Measurements from ENCODE around the gene FGG.

FGG gene

DNA sequence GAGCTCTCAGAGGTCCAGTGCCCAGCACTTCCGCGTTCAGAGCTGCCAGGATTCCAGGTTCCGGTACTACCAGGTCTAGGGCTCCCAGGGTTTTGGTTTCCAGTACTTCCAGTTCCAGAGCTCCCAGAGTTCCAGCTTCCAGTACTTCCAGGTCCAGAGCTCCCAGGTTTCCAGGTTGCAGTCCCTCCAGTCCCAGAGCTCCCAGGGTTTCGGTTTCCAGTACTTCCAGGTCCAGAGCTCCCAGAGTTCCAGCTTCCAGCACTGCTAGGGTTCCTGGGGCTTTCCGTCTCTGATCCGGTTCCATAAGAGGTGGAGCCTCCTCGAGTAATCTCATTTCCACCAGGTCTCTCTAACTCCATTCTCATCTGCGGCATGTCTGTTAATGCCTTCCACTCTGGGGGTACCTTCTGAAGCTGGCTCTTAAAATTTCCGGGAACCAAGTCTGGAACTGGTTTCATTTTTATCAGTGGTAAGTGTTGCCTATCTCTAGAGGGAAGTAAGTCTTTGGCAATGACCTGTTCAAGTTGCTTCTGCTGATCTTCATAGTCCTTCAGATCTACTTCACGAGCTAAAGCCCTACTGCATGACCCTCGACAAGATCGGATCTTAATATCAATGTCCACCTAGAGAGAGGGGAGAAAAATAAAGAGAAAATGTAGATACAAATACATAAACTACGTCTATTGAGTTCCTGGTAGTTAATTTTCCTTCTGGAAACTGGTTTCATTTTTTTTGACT is 26.0 kb downstream of the FGG start:
- DNase-seq (ENCODE audit: low read depth): no peak

DNA sequence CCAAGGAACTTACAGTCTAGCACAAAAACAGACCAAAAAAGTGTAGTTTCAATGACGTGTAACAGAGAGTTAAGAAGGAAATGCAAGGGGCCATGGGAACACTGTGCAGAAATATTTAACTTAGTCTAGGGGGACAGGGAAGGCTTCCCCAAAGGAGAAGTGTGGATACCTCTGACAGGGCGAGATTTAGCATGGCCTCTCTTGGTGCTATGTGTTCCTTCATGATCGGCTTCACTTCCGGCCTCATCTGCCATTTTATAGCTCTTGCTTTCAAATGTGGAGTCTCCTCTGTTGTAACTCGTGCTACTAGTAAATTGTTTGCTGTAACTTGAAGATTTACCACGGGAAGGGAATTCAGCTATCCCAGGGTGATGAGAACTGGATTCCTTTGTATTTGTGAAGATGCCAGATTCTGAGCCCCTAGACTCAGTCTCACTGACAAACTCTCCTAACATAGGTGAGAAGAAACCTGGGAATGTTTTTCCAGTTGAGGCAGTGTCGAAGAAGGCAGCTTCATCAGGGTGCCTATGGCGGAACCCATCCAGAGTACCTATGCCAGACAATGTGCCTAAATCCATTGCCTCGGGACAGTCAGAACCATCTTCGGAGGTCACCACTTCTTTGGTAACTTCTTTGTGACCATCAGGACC is 27.0 kb downstream of the FGG start:
- no peak for DNase-seq (ENCODE audit: low read depth)

DNA sequence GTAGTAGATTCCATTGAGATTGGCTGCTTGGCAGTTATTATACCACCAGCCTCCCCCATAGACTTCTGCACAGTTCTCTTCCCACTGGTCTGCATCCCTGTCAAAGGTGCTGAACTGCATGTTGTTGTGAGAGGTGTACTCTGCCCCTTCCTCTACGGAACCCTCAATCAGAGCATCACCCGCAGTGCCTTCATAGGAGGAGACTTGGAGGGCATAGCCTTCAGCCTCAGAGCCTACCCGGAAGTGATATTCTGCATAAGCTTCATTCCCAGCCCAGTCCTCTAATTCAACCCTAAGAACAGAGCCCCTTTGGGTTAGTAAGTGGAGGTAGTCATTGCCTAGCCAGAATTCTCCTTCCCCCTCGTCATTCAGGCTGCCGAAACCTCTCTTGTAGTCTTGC is 28.2 kb downstream of the FGG start:
- no peak for DNase-seq (ENCODE audit: low read depth)

DNA sequence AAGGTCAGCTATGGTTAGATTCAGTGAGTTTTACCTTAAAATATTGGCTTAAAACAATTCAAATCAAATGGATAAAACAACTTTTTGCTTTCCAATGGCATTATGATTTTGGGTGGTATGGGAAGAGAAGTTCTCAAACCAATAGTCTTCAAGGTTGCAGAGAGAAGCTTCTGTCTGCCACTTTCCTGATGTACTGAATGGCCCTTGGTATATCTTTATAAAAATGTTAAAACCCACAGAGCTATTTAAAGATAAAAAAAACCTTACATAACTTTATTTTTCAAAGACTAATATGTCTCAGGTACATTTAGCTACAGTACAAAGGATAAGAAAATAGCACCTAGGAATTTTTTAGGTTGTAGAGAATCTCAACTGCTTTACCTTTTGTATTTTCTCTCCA is 28.8 kb downstream of the FGG start:
- no peak for DNase-seq (ENCODE audit: low read depth)

DNA sequence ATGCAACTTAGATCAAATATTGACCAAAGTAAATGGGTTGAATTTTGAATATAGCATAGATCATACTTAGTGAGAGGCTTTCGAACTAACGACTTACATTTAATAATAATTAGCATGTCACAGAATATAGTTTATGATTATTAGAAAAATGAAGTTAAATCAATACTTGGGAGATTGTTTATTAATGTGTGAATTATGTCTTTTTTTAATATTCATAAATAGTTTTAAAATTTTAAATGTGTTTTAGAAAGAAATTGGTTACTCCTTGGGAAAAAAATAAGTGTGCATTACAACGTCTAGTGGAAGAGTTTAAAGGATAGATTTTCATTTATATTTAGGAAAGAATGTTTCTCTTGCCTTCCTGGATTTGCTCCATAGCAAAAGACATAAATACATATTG is 29.2 kb downstream of the FGG start:
- DNase-seq (ENCODE audit: low read depth): no peak

DNA sequence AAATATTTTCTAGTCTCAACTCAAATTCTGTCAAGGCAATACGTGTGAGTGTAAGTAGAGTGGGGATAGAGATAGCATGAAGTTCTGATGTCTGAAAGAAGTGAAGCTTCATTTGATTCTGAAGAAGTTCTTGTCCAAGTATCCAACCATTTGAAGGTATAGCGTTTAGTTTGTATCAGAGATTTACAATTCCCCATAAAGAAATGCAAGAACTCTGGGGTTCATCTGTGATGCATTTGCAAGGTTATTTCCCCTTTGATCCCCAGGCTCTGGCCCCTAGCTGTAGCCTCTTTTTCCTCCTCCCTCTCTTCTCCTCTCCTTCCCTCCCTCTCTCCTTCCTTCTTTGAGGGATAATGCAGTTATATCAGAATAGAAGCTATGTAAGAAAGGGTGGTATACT is 29.7 kb downstream of the FGG start:
- no peak for DNase-seq (ENCODE audit: low read depth)

DNA sequence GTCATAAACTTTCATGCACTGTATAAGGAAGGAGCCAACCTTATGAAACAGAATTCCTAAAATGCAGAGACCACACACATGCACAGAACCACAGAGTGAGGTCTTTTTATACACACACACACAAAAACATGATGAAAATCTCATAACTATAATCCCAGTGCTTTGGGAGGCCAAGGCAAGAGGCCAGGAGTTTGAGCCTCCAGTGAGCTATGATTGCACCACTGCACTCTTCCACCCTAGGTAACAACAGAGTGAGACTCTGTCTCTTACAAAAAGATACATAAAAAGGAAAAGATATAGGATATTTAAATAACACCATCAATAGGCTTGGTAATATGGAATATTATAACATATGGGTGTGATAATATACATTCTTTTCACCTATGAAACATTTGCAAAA is 32.5 kb downstream of the FGG start:
- no peak for DNase-seq (ENCODE audit: low read depth)

DNA sequence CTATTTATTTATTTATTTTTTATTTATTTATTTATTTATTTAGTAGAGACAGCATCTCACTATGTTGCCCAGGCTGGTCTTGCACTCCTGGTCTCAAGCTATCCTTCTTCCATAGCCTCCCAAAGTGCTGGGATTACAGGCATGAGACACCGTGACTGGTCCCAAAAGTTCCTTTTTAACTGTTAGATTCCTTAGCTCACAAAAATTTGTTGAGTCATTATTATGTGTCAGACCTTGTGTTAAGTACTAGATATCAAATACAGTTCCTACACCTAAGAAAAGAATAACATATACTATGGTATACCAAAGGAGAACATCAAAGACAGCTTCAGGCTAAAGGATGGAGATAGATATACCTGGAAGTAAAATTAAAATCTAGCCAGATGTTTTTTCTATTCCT is 33.5 kb downstream of the FGG start:
- no peak for DNase-seq (ENCODE audit: low read depth)

DNA sequence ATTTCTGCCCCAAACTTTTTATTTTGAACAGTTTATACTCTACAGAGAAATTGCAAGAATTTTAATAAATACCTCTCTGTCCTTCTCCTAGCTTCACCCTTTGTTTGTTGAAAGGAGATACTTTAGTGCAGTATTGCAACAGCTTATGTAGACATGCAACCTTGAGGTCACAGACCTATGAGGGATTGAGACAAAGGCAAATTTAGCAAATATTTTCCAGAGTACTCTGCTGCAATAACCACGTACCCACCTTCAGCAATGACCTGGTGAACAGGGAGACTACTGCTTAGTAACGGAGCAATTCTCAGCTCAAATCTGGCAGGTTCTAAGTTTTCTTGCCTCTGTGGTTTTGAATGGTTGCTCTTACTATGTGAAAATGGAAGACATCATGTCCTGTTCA is 35.1 kb downstream of the FGG start:
- no peak for DNase-seq (ENCODE audit: low read depth)

DNA sequence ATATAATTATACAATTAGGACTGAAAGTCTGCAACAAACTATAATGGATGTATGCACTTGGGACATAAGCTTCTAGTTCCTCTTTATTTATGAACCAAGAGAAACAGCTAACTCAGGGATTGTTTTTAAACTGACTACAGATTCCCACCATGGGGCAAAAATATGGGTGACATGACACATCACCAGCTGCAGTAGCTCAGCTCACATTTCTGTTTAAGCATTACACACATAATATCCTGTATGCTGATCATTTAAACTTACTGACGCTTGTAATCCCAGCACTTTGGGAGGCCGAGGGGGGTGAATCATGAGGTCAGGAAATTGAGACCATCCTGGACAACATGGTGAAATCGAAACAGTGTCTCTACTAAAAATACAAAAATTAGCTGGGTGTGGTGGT is 38.1 kb downstream of the FGG start:
- no peak for DNase-seq (ENCODE audit: low read depth)

DNA sequence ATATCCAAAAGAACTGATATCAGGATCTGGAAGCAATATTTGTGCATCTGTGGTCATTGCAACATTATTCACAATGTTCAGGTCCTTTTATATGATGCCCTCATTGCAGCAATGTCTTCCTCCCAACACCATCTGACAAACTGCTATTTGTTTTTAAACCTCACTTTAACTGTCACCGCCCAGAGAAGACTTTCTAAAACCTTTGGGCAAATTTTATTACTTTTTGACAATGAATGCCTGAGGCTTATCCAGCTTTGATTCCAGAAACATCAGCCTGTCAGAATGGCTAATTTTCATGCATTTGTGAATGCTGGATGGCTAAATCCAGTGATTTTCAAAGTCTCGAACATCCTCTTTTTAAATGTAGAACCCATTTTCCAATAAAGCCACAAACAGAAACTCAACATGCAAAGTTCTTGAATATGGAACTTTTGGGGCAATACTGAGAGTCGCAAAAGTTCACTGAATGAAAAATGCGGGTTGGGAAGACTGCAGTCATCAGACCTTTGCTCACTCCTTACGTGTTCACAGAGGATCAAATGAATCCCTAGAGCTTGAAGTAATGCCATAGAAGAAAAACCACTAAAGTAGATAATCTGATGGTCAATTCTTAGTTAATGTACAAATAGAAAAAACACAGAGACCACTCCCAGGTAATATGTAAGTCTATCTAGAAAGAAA is 39.1 kb downstream of the FGG start:
- DNase-seq (ENCODE audit: low read depth): no peak

DNA sequence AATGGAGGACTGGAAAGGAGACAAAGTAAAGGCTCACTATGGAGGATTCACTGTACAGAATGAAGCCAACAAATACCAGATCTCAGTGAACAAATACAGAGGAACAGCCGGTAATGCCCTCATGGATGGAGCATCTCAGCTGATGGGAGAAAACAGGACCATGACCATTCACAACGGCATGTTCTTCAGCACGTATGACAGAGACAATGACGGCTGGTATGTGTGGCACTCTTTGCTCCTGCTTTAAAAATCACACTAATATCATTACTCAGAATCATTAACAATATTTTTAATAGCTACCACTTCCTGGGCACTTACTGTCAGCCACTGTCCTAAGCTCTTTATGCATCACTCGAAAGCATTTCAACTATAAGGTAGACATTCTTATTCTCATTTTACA is 42.9 kb downstream of the FGG start:
- DNase-seq (ENCODE audit: low read depth): no peak

DNA sequence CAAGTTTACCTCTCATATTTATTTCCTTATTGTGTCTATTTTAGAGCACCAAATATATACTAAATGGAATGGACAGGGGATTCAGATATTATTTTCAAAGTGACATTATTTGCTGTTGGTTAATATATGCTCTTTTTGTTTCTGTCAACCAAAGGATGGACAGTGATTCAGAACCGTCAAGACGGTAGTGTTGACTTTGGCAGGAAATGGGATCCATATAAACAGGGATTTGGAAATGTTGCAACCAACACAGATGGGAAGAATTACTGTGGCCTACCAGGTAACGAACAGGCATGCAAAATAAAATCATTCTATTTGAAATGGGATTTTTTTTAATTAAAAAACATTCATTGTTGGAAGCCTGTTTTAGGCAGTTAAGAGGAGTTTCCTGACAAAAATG is 43.4 kb downstream of the FGG start:
- no peak for DNase-seq (ENCODE audit: low read depth)

DNA sequence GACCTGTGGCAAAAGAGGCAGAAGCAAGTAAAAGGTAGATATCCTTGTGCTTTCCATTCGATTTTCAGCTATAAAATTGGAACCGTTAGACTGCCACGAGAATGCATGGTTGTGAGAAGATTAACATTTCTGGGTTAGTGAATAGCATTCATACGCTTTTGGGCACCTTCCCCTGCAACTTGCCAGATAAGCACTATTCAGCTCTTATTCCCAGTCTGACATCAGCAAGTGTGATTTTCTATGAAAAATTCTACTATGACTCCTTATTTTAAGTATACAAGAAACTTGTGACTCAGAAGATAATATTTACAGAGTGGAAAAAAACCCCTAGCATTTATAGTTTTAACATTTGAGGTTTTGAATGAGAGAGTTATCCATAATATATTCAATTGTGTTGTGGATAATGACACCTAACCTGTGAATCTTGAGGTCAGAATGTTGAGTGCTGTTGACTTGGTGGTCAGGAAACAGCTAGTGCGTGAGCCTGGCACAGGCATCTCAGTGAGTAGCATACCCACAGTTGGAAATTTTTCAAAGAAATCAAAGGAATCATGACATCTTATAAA is 45.7 kb downstream of the FGG start:
- no peak for DNase-seq (ENCODE audit: low read depth)

DNA sequence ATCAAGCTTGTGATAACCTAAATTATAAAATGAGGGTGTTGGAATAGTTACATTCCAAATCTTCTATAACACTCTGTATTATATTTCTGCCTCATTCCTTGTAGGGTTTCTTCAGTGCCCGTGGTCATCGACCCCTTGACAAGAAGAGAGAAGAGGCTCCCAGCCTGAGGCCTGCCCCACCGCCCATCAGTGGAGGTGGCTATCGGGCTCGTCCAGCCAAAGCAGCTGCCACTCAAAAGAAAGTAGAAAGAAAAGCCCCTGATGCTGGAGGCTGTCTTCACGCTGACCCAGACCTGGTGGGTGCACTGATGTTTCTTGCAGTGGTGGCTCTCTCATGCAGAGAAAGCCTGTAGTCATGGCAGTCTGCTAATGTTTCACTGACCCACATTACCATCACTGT is 46.8 kb downstream of the FGG start:
- no peak for DNase-seq (ENCODE audit: low read depth)

DNA sequence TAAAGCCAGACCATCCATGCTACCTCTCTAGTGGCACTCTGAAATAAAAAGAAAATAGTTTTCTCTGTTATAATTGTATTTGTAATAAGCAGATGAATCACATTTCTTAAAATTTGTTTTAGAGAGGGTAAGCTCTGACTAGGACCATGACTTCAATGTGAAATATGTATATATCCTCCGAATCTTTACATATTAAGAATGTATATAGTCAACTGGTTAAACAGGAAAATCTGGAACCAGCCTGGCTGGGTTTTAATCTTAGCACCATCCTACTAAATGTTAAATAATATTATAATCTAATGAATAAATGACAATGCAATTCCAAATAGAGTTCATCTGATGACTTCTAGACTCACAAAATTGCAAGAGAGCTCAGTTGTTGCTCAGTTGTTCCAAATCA is 48.1 kb downstream of the FGG start:
- DNase-seq (ENCODE audit: low read depth): no peak

DNA sequence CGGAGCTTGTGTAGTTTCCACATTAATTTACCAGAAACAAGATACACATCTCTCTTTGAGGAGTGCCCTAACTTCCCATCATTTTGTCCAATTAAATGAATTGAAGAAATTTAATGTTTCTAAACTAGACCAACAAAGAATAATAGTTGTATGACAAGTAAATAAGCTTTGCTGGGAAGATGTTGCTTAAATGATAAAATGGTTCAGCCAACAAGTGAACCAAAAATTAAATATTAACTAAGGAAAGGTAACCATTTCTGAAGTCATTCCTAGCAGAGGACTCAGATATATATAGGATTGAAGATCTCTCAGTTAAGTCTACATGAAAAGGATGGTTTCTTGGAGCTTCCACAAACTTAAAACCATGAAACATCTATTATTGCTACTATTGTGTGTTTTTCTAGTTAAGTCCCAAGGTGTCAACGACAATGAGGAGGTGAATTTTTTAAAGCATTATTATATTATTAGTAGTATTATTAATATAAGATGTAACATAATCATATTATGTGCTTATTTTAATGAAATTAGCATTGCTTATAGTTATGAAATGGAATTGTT is 49.7 kb downstream of the FGG start, which contains the start of gene FGB:
Gene FGB, plus strand, starts transcription at position 315 of the 558 bp plus-strand sequence. Its CDS starts 8 bp downstream, at position 323.
- no peak for DNase-seq (ENCODE audit: low read depth)

DNA sequence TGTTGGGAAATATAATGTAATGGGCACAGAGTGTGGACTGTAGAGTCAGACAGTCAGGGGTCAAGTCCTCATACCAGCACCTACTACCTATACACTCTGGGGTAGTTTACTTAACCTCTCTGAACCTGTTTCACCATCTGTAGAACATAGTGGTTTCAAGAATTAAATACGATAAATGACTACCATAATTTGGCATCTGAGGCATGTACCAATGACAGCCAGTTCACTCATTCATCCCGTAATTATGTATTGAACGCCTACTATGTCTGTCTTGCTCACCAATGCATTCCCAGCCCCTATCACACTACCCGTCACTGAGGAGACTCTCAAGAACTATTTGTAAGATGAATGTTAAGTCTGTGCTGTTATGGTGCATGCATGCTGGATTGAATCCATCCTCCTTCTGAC is 51.6 kb downstream of the FGG start:
- peak; percentile 91 for DNase-seq (ENCODE audit: low read depth)

DNA sequence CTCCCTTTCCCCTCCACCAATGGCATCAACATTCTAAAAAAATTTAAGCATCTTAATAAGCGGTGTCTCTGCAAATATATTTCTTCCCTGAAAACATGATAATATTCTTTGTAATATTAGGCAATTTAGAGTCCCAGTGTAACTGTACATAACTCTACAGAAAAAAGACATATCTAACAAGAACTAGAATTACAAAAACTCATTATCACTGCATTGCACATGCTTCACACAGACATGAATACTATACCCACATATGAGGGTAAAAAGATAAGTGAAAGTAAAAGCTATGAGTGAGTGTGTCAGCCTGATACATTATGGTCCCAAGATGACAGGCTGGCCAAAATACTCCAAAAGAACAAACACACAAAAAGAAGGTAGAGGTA is 52.0 kb downstream of the FGG start:
- no peak for DNase-seq (ENCODE audit: low read depth)

DNA sequence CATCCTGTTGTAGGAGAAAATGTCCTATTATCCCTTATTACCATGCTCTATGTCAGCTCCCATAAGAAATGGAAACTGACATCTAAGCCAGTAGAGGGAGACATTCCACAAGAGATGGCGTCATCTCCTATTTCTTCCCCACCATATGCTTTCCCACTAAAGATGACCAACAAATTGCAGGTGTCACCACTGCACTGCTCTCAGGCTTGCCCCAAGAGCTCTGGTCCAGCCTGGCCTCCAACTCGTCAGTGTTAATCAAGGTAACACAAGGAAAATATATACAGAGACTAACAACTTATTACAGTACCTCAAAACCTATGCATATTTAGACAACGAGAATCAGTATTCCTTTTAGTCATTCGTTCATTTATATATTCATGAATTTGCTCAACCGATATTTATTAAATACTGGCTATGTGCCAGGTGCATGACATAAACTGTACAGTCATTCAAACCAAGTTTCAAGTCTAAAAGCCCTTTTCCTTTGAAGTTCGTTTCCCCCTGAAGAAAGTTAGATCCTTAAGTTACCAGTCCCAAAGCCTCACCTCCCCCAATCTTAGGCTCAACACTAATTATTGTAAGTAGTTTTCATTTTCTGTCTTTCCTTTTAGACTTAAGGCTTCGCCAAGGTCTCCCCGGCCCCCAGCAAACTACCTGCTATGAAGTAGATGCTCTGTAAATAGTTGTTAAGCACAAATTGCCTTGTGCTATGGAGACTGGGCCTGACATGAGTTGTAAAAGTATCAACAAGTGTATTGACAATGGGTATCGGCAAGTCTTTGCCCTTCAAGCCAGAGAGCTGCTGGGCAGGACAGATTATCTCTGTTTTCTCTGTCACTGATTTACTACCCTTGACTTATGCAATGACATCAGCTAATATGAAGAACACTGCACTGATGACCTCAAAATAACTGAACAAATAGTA is 52.7 kb downstream of the FGG start:
- DNase-seq (ENCODE audit: low read depth): peak; percentile 71

DNA sequence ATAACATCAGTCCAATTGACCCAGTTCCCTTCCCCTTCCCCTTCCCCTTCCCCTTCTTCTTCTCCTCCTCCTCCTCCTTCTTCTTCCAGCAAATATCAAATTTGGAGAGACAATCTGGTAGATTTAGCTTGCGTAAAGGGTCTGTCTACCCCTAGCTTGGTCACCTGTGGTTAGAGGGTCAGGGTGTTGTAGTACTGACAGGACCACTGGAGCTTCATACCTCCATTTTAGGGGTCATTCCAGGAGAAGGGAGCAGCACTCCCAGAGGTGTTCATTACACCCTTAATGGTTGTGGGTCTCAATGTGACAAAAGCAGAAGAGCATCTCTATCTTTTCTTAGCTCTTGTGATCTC is 53.3 kb downstream of the FGG start:
- DNase-seq (ENCODE audit: low read depth): no peak

Data from HS-27A (cell line).